Hindlimb muscle (tissue), 1 donor: ENCODE measurements around the gene SPACA6. TPM values are rescaled to one million over a fixed set of nuclear protein-coding genes. Genes with fewer than 3 reads are reported as not detected.

Experiments
- DNase-seq: peaks from one replicate; pipeline ENCODE4 v3.0.0-alpha.2; 2013
- polyA plus RNA-seq: library from polyadenylated mRNA; unstranded; fragments of 120-200 nt; gene quantifications from one replicate; pipeline ENCODE4 v1.2.1, GENCODE V29; 2013; ENCODE audit not compliant: insufficient read length

Gene SPACA6
- polyA plus RNA-seq, 1 donor: 9.1 TPM

DNA sequence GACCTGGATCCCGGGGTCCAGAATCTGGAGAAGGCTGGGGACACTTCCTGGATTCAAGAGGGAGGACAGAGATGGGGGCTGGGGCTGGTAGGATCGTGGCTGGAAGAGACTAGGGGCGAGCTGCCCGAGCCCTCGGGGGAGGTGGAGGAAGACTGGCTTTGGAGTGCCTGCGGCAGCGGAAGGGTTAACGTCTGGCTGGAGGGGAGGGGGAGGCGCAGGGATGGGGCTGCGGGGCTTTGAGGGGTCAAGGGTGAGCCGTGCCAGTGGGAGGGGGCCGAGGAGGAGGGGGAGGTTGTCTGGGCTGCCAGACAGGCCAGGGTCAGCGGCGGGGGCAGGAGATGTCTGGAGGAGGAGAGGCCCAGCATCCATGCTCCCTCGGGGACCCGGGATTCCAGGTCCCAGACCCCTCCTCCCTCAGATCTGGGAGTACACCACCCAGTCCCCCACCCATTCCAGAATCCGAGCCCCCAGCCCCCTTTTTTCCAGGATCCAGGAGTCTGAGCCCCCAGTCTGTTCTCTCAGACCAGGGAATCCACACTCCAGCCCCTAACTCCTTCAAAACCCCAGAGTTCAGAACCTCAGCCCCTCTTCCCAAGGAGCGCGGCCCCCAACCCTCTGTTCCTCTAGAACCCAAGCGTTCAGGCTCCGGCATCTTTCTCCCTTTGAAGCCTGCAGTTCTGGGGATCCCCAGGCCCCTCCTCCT, 3.2 kb upstream of the SPACA6 start:
- DNase-seq: peak; percentile 62

DNA sequence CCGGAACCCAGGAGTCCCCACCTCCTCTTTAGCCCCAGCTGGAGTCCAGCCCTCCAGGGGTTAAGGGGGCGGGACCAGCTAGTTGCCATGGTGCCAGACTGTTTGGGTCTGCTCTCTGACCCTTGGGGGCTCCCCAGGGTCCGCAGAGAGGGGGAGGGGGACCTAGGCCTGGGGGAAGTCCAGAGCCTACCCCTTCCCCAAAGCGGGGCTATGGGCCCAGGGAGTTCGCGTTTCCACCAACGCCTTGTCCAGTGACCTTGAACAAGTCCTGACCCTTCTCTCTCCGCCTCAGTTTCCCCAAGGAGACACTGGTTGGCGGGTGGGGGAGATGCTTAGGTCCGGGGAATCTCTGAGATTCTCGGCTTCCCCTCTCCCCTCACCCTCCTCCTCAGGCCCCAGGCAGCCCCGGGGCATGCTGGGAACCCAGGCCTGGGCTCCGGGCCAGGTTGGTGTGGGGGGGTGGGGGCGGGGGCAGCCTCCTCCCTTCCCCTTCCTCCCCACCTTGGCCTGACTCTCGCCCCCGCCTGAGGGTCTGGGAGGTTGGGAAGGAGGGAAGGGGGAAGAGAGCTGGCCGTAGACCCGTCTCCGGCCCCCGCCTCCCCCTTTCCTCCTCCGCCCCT, 2.6 kb upstream of the SPACA6 start:
- DNase-seq: peak; percentile 92

DNA sequence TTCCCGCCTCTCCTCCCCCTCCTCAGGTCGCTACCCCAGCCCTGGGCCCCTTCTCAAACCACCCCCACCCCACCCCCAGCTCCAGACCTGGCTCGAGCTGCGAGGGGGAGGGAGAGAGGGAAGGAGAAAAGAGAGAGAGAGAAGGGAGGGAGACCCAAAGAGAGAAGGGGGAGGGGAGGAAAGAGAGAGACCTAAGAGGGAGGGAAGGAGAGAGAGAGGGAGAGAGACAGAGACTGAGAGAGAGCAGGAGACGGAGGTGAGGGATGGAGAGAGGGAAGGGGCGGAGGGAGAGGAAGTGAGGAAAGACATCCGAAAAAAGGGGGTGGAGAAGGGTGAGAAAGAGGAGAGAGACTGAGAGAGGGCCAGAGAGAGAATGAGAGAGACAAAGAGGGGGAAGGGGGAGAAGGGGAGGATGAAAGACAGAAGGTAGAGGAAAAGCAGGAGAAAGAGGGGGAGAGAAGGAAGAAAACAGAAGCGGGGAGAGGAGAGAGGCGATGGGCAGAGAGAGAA, 2.0 kb upstream of the SPACA6 start:
- no peak for DNase-seq

DNA sequence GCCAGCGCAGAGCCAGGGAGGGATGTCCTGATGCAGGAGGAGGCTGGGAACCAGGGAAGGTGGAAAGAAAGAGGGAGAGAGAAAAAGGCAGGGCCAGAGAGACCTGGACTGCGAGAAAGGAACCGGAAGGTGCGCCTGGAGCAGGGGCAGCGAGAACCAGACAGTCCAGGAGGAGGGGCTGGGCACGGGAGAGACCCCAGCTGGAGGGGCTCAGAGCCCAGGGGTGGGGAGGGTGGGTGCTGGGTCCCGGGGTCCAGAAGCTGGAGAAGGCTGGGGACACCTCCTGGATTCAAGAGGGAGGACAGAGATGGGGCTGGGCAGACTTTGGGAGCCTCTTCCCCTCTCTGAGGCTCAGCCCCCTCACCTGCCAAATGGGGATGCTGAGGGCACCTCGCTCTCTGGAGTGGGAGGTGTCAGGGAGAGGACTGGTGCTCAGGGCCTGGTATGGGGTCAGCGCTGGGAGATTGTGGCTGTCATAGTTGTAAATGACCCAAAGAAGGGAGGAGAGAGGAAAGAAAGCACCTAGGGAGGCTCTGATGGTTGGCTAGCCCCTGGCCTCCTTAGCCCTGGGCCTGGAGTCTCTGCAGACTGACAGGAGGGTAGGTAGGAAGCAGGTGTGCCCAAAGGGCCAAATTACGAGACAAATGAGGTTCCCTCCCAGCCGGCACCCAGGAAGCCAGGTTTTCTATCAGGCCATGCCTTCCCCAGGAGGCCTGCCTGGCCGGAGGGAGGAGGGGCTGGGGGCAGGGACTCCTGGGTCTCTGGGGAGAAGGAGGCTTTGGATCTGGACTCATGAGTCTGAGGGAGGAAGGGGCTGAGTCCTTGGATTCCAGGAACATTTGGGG, 1.3 kb upstream of the SPACA6 start:
- no peak for DNase-seq

DNA sequence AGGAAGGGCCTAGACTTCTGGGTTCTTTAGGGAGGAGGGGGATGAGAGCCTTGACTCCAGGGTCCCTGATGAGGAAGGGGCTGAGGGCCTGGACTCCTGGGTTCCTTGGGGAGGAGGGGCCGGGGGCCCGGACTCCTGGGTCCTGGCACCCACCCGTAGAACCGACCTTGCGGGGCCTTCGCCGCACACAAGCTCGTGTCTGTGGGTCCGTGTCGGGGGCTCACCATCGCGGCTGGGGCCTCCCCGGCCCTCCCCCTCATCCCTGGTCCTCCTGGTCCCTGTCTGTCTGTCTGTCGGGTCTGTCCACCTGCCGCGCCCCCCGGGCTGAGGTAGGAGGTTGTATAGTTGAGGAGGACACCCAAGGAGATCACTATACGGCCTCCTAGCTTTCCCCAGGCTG, 662 bp upstream of the SPACA6 start:
- DNase-seq: no peak

DNA sequence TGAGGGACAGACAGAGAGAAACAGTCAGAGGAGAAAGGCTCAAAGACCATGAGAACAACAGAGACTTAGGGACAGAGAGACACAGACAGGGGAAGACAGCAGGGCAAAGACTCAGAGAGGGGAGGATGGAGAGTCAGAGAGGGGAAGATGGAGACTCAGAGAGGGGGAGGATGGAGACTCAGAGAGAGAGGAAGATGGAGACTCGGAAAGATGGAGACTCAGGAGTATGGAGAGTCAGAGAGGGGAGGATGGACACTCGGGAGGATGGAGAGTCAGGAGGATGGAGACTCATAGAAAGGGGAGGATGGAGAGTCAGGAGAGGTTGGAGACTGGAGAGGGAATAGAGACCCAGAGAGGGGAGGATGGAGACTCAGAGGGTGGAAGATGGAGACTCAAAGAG, 689 bp downstream of the SPACA6 start:
- DNase-seq: no peak

DNA sequence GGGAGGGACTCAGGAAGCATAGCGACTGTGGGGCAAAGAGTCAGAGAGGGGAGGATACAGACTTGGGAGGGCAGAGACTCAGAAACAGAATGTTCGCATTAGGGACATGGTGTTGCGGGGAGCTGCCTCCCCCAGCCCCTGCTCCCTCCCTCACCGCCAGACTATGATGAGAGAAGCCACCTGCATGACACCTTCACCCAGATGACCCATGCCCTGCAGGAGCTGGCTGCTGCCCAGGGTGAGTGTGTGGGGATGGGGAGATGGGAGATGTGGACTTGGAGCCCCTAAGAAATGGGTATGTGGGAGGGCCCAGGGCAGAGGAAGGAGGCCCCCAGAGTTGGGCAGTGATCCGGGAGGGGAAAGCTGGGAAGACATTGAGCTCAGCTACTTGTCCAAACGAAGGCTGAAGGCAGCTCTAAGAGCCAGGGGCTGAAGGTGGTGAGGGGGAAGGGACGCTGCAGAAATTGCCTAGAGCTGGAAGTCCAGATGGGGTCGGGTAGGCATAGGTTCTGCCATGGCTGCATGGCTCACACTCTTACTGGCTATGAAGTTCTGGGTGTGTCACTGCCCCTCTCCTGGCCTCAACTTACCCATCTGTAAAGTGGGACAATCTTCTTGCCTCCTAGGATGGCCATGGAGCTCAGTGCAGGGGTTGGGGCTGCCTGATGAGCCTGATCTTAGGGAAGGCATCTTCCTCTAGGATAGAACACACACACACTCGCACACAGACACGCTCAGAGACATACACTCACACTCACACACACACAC, 1.4 kb downstream of the SPACA6 start:
- DNase-seq: no peak

DNA sequence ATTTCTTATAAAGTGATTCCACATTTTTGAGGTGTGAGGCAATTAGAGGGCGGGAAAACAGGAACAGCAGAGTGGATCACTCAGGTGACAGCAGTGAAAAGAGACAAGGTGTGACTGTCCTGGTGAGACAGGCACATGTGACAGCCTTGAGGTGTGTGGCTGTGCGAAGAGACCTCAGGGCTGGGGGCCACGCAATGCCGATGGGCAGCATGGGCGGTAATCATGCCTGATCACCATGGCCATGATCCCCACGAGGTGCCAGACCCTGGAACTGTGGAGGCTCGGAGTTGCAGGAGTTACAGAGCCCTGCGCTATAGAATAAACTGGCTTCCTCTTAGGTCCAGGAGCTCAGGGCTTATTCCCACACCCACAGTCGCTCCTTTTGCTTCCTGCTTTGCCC, 2.0 kb downstream of the SPACA6 start:
- DNase-seq: no peak

DNA sequence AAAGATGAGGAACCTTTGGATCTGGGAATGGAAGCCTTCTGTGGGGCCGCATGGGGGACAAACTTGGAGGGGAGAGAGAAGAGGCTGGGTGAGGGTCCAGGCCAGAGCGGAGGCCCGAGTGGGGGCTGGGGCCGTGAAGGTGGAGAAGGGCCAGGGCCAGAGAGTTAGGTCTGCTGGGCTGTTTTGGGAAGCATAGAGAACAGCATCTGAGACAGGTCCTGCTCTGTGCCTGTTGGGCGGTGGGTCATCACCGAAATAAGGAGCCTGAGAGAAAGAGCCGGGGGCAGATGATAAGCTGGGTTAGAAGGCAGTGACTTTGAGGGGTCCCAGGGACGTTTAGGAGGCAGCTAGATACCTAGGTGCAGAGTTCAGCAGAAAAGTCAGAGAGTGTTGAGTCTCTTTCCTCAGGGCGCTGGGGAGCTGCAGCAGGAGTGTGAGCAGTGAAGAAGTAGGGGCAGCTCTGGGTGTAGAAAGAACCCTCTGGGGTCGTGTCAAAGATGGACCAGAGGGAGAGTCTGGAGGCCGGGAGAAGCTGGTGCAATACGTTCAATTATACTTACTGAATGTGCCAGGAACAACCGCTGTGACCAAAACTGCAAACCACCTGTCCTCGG, 2.7 kb downstream of the SPACA6 start:
- no peak for DNase-seq

DNA sequence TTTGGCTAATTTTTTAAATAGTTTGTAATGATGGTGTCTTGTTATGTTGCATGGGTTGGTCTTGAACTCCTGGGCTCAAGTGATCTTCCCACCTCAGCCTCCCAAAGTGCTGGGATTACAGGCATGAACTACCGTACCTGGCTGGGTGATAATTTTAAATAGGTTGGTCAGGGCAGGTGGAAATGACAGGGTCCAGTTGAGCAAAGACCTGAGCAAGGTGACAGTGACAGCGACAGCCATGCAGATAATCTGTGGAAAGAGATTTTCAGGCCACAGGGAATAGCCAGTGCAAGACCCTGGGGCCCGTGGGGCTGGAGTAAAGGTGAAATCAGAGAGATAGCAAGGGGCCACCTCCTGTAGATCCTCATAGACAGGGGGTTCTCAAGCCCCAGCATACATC, 3.5 kb downstream of the SPACA6 start:
- no peak for DNase-seq

DNA sequence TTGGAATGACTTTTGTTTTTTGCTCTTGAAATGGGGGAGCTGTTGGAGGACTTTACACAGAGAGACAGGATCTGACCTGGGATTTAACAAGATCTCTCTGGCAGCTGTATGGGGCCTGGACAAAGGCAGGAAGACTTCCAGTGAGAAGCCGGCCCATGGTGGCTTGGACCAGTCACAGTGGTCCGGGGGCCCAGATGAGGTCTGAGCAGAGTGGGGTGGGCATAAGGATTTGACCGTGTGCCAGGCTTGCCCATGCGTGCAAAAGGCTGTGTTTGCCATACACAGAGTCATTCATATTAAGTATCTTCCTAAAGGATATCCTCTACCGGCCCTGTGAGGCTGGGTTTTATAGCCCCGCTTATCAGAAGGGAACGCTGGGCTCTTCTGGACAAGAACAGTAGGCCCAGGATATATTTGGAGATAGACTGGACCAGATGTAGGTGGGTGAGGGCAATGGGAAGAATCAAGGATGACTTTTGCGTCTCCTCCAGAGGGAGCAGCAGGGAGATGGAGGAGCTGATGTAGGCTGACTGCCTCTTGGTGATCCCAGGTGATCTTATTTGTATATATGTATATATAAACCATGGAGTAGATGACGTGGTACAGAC, 4.1 kb downstream of the SPACA6 start:
- no peak for DNase-seq

DNA sequence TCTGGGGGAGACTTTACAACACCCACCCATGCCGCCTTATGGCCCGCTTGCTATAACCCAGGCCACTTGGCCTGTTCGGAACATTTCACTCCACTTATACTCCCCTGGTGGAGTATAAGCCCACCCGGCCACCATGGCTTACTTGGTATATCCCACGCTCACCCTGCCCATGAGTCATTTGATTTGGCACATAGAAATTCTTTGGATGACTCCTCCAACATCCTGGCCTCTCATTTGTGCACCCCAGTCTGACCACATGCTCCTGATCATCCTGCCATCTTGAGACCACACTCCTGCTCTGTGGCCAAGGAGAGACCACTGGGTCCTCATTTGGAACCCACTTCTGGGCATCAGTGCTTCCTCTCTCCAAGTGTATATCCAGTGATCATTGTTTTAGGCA, 5.2 kb downstream of the SPACA6 start:
- DNase-seq: no peak

DNA sequence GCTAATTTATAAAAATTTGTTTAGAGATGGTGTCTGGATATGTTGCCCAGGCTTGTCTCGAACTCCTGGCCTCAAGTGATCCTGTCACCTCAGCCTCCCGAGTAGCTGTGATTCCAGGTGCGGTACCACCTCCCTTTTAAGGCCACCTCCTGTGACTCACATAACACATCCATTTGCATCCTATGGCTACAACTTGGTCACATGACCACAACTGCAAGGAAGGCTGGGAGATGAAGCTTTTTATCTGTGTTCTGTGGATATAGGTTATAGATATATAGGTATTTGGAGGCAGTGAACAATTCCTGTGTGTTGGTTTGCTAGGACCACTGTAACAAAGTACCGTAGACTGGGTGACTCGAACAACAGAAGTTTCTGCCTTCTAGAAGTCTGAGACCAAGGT, 6.0 kb downstream of the SPACA6 start:
- no peak for DNase-seq

DNA sequence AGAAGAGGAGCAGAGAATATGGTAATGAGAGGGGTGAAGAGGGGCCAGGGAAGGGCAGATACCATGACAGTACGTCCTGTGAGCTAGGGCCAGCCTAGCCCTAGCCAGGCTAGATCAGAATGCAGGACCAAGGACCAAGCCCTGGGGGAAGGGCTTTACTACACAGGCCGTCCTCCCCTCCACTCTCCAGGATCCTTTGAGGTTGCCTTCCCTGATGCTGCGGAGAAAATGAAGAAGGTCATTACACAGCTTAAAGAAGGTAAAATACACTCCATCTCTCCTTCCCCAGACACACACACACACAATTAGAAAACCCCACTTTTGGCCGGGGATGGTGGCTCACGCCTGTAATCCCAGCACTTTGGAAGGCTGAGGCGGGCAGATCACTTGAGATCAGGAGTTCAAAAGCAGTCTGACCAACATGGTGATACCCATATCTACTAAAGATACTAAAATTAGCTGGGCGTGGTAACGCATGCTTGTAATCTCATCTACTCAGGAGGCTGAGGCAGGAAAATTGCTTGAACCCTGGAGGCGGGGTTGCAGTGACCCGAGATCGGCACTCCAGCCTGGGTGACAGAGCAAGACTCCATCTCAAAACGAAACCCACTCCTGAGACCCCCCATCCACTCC, 8.5 kb downstream of the SPACA6 start:
- DNase-seq: no peak

DNA sequence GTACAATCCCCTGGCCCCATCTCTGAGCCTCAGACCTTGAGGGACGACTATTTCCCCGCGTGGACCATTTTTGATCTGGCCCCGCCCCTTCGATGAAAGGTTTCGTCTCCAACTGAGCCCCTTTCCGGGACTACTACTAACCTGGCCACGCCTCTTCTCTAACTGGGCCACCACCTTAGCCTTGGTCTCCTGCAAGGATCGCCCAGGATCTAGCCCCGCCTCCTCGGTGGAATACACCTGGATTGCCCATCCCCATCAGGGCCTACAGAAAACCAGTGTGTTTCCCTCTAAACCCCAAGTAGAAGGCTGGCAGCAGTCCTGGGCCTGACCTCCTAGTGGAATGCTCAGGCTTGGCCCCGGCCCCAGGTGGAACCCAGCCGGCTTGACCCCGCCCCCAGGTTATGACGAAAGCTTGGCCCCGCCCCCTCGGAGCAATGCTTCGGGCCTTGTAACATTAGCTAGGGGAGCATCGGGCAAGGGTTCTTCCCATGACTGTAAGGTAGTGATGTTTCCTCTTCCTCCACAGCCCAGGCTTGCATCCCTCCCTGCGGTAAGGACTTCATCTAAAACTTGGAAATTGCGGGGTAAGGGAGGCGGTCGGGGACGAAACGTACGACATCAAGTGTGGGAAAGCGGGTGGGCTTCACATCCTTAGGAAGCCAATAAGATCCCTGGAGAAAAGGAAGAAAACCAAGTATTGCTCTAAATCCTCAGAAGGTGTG, 9.1 kb downstream of the SPACA6 start:
- DNase-seq: peak; percentile 58

DNA sequence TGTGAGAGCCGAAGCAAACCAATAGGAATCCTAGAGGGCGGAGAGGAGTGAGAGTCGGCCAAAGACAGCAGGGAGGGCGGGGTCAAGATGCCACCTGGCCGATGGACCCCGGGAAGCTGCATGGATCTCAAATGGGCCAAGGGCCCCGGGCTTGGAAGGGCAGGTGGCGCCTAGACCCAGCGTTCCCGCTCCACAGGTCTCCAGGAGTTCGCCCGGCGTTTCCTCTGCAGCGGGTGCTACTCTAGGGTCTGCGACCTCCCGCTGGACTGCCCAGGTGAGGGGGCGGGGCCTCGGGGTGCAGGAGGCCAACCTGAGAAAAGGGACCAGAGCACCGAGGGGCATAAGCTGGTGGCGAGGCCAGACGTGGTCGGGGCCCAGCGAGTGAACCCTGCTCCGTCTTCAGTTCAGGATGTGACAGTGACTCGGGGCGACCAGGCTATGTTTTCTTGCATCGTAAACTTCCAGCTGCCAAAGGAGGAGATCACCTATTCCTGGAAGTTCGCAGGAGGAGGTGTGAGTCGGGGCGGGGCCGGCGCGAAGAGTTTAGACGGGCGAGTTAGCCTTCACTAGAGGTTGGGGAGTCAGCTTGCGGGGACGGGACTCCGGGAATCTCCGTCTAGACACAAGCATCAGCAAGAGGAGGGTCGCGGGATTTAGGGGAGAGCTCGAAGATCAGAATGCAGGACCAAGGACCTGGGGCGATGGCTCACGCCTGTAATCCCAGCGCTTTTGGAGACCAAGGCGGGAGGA, 9.9 kb downstream of the SPACA6 start:
- peak; percentile 46 for DNase-seq

DNA sequence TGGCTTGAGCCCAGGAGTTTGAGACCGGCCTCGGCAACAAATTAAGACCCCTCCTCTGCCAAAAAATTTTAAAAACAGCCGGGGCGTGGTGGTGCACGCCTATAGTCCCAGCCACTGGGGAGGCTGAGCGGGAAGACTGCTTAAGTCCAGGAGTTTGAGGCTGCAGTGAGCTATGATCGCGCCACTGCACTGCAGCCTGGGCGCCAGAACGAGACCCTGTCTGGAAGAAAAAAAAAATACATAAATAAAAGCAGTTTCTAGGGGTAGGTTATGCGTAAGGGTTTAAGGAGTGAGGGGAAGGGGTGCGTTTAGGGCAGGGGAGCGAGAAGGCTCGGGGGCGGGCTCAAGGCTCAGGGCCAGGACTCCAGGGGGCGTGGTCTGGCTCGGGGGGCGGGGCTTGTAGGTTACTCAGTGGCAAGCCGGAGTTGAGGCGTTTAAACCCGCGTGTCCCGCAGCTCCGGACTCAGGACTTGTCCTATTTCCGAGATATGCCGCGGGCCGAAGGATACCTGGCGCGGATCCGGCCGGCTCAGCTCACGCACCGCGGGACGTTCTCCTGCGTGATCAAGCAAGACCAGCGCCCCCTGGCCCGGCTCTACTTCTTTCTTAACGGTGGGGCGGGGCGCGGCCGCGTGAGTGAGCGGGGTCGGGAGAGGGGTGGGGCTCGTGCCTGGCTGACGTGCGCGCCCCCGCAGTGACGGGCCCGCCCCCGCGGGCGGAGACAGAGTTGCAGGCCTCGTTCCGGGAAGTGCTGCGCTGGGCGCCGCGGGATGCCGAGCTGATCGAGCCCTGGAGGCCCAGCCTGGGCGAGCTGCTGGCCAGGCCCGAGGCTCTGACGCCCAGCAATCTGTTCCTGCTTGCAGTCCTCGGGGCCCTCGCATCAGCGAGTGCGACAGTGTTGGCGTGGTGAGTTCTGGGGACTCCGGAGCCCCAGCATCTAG, 10.7 kb downstream of the SPACA6 start:
- peak; percentile 96 for DNase-seq

DNA sequence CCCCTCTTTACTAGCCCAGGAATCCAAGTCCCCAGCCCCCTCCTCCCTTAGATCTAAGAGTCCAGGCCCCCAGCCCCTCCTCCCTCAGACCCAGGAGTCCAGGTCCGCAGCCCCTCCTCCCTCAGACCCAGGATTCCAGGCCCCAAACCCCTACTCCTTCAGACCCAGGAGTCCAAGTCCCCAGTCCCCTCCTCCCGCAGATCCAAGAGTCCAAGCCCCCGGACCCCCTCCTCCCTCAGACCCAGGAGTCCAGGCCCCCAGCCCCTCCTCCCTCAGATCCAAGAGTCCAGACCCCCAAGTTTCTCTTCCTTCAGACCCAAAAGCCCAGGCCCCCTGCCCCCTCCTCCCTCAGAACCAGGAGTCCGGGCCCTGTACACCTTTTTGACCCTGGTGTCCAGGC, 11.5 kb downstream of the SPACA6 start:
- DNase-seq: no peak

DNA sequence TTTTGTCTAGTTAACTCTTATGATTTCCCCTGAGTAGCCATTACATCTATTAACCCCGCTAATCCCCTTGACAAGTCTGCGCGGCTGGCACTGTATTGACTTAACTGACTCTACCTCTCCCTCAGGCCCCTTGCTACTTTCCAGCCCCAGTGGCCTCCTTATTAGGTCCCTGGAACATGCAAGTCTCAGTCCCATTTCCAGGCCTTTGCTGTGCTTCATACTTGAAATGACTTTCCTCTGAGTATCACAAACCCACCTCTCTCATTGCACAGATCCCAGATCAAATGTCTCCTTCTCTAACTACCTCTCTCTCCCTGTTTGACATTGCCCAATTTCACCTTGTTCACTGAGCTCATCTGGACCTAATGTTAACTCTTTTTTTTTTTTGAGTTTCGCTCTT, 13.2 kb downstream of the SPACA6 start:
- no peak for DNase-seq
